Activated CD4-positive, alpha-beta T cell treated with anti-CD3 and anti-CD28 coated beads, Interleukin-2, amount 50 U/mL, for 24 hours (primary cell): ENCODE results near the gene MAP3K20.
"Not testable (repeated sequence)": the region's sequence is repeated elsewhere in the genome, so short reads cannot be mapped to it uniquely, and the experiment has no call there.

Experiments used
- DNase-seq, 2 donors: peaks; one replicate each; pipeline ENCODE4 v3.0.0-alpha.2; 2020; ENCODE audit warnings: low read depth in 1 of 2, low spot score in 1 of 2

Gene MAP3K20

GRCh38 chr2:173305303-173305702 is 229.7 kb downstream of the MAP3K20 start:
- DNase-seq: no peak

GRCh38 chr2:173307293-173307692 is 231.6 kb downstream of the MAP3K20 start:
- DNase-seq: no peak

DNA sequence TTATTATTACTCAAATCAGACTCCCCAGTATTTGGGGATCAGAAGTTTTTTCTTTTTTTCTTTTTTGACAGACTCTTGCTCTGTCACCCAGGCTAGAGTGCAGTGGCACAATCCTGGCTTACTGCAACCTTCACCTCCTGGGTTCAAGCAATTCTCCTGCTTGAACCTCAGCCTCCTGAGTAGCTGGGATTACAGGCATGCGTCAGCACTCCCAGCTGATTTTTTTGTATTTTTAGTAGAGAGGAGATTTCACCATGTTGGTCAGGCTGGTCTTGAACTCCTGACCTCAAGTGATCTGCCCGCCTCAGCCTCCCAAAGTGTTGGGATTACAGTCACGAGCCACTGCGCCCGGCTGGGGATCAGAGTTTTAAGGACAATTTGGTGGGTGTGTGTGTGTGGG is 233.7 kb downstream of the MAP3K20 start:
- DNase-seq: not testable (repeated sequence)

GRCh38 chr2:173311844-173312606 is 236.4 kb downstream of the MAP3K20 start:
- DNase-seq: no peak
